Stimulated activated naive B cell treated with anti-CD40 and anti-IgM and Interleukin-4, amounts not matched to agents 10 μg/mL and 1 μg/mL and 100 μg/mL, for 72 hours (primary cell): ENCODE measurements around the gene PALS2.

ENCODE experiments used
- ATAC-seq, 2 donors: fragments of 150-1000 bp; cut with Tn5 transposase; replicated peaks; 2 replicates each; pipeline ENCODE4 v1.10.0; 2021; ENCODE audit warnings: moderate library complexity in 1 of 2
- DNase-seq: peaks from one replicate; pipeline ENCODE4 v3.0.0; 2021
- H3K27ac Mint-ChIP-seq: one replicate; pipeline ENCODE4 v1.8.0; 2022; ENCODE audit warnings: mild to moderate bottlenecking, mixed read lengths
- H3K27me3 Mint-ChIP-seq, 2 donors: one replicate each; pipeline ENCODE4 v1.8.0; 2022; ENCODE audit warnings: mixed read lengths in 2 of 2
- H3K36me3 Mint-ChIP-seq, 2 donors: one replicate each; pipeline ENCODE4 v1.8.0; 2022; ENCODE audit warnings: mixed read lengths in 2 of 2, mild to moderate bottlenecking in 1 of 2
- H3K4me1 Mint-ChIP-seq, 2 donors: one replicate each; pipeline ENCODE4 v1.8.0; 2022; ENCODE audit warnings: mixed read lengths in 2 of 2, mild to moderate bottlenecking in 1 of 2
- H3K4me3 Mint-ChIP-seq, 2 donors: one replicate each; pipeline ENCODE4 v1.8.0; 2022; ENCODE audit warnings: mild to moderate bottlenecking in 2 of 2, mixed read lengths in 2 of 2, moderate library complexity in 1 of 2
- H3K9me3 Mint-ChIP-seq, 2 donors: one replicate each; pipeline ENCODE4 v1.8.0; 2022; ENCODE audit warnings: mixed read lengths in 2 of 2, mild to moderate bottlenecking in 1 of 2

Gene PALS2

GRCh38 chr7:24572997-24573553 is at the start of gene PALS2:
TSS of gene PALS2 (plus strand) at chr7:24573452. CDS start at chr7:24623668, 50,216 bp downstream.
- Mint-ChIP-seq H3K4me3 (peak within 1 kb of the TSS; percentile 90 to 92), H3K27ac (peak within 1 kb of the TSS; percentile 86), H3K36me3 (peaks cover 0 to 1% of the 10 kb centered on the region in 2 donors), H3K9me3 (no peaks in the 10 kb centered on the region), H3K4me1 (peaks cover 17 to 32% of the 10 kb centered on the region in 2 donors), H3K27me3 (peaks cover 5 to 14% of the 10 kb centered on the region in 2 donors)
- ATAC-seq, result peak; percentile 65 to 70
- DNase-seq, result peak; percentile 68

DNA sequence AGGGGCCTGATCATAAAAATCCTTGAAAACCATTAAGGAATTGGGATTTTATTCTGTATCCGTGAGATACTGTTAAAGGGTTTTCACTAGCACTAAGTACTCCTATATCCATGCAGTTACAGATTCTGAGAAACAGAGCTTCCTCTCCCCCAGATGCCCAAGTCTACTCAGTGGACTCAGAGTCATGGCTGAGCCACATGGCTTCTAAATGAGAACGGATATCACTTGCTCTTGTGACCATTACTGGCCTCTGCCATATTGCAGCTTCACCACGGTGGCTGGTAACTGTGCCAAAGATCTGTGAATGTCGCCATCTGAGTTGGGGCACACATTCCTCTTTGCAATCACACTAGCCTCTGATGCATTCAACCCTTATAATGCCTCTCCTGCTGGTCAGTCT is 42.0 kb upstream of the PALS2 start:
- Mint-ChIP-seq H3K4me1 (peaks cover 3 to 7% of the 10 kb centered on the region in 2 donors), H3K9me3 (no peaks in the 10 kb centered on the region), H3K27me3 (no peaks in the 10 kb centered on the region), H3K27ac (no peak overlapping the region), H3K36me3 (no peaks in the 10 kb centered on the region), H3K4me3 (no peak overlapping the region)
- DNase-seq, result no peak
- no peak for ATAC-seq

DNA sequence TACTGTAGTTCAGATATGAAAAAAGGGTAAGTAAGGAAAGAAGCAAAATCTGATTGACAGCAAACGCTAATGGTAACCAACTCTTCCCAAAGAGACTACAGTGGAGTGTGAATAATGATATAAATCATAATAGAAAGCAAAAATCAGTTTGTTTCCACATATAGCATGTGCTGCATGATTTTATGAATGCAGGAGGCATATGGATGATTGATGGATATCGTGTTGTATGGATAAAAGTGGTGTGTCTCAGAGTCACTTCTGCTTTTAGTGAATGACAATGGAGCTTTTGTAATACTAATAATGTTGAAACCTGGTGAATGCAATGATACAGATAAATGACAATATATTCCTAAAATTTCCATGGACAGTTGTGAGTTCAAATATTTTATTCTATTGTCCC is 36.6 kb upstream of the PALS2 start:
- no peak for ATAC-seq
- Mint-ChIP-seq H3K36me3 (no peaks in the 10 kb centered on the region), H3K27ac (no peak overlapping the region)

GRCh38 chr7:24540956-24541355 is 32.3 kb upstream of the PALS2 start:
- DNase-seq, result no peak
- Mint-ChIP-seq H3K4me3 (no peak overlapping the region), H3K27ac (no peak overlapping the region), H3K4me1 (peaks cover 4 to 6% of the 10 kb centered on the region in 2 donors), H3K9me3 (no peaks in the 10 kb centered on the region), H3K36me3 (no peaks in the 10 kb centered on the region), H3K27me3 (peaks cover 0 to 6% of the 10 kb centered on the region in 2 donors)
- no peak for ATAC-seq

More for the DNA sequence above, 36.6 kb upstream of the PALS2 start:
- peaks cover 3 to 7% of the 10 kb centered on the region in 2 donors for H3K4me1 Mint-ChIP-seq
- H3K4me3 Mint-ChIP-seq, result no peak overlapping the region
- no peak for DNase-seq
- H3K9me3 Mint-ChIP-seq, result no peaks in the 10 kb centered on the region
- no peaks in the 10 kb centered on the region for H3K27me3 Mint-ChIP-seq

DNA sequence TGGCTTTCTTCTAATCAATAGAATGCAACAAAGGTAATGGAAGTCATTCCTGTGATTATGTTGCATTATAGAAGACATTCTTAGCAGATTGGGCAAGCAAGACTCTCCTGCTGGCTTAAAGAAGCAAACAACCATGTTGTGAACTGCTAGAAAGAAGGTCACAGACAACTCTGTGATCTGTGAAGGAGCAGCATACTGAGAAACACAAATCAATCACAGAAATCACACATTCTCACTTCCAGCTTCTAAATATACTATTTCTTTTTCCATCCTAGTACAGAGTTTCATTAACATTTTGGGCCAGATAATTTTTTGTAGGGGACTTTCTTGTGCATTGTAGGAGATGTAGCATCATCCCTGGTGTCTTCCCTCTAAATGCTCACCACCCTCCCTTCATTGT is 28.0 kb upstream of the PALS2 start:
- H3K27me3 Mint-ChIP-seq, result peaks cover 0 to 6% of the 10 kb centered on the region in 2 donors
- H3K4me3 Mint-ChIP-seq, result no peak overlapping the region
- H3K4me1 Mint-ChIP-seq, result peaks cover 4 to 6% of the 10 kb centered on the region in 2 donors
- no peak overlapping the region for H3K27ac Mint-ChIP-seq
- DNase-seq (no peak), ATAC-seq (peak; percentile 52 to 64)
- H3K9me3 Mint-ChIP-seq, result no peaks in the 10 kb centered on the region
- no peaks in the 10 kb centered on the region for H3K36me3 Mint-ChIP-seq

DNA sequence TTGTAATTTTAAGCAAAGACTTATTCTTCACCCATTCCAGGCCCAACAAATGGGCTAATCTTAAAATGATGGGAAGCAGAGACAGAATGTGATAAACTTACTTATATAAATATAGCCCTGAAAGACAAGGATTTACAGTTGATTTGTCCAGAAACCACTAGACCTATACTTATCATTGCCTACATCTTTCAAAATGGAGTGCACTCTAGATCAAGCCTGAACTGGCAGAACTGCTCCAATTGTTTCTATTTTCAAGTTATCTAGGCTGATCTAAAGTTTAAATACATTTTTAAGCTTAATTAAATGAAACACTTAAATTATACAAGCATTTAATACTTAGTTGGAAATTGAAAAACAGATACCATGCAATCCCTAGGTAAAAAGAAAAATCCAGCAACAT is 24.9 kb upstream of the PALS2 start:
- Mint-ChIP-seq H3K9me3 (no peaks in the 10 kb centered on the region), H3K4me3 (no peak overlapping the region), H3K27ac (no peak overlapping the region), H3K4me1 (peaks cover 4 to 6% of the 10 kb centered on the region in 2 donors), H3K36me3 (no peaks in the 10 kb centered on the region), H3K27me3 (peaks cover 0 to 6% of the 10 kb centered on the region in 2 donors)
- ATAC-seq (no peak), DNase-seq (no peak)

DNA sequence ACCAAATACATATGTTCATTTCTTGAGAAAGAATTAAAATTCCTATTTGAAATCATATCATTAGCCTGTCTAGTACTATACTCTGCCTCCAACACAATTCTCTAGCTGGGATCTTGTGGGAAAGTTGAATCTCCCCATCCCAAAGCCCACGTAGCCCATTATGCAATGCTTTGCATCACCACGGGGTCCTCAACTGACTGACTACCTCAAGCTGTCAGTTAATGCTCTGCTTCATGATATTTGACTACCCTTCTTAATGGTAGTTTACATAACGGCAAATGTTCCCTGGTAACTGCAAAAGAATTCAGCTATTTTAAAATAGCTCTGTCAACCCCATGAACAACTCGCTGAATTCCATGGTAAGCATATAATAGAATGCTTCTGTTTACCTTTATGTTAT is 23.3 kb upstream of the PALS2 start:
- Mint-ChIP-seq H3K4me3 (no peak overlapping the region), H3K27me3 (no peaks in the 10 kb centered on the region), H3K9me3 (no peaks in the 10 kb centered on the region), H3K4me1 (peaks cover 4 to 6% of the 10 kb centered on the region in 2 donors), H3K27ac (no peak overlapping the region), H3K36me3 (no peaks in the 10 kb centered on the region)
- ATAC-seq (no peak), DNase-seq (no peak)

DNA sequence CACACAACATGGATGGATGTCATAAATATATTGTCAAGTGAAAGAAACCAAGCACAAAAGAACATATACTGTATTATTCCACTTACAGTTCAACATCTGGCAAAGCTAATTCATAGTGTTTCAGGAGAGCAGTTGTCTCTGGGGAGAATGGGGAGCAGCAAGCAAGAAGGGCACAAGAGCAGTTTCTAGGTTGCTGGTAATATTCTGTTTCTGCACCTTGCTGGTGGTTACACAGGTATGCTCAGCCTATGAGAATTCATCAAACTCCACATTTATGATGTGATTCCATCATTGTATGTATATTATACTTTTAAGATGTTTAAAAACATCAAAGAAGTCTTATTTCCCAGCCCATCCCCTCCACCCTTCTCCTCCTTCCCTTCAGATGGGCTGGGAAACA is 18.1 kb upstream of the PALS2 start:
- H3K27ac Mint-ChIP-seq, result no peak overlapping the region
- H3K27me3 Mint-ChIP-seq, result no peaks in the 10 kb centered on the region
- H3K36me3 Mint-ChIP-seq, result no peaks in the 10 kb centered on the region
- DNase-seq (no peak), ATAC-seq (no peak)
- no peak overlapping the region for H3K4me3 Mint-ChIP-seq
- no peaks in the 10 kb centered on the region for H3K9me3 Mint-ChIP-seq
- H3K4me1 Mint-ChIP-seq, result no peaks in the 10 kb centered on the region

DNA sequence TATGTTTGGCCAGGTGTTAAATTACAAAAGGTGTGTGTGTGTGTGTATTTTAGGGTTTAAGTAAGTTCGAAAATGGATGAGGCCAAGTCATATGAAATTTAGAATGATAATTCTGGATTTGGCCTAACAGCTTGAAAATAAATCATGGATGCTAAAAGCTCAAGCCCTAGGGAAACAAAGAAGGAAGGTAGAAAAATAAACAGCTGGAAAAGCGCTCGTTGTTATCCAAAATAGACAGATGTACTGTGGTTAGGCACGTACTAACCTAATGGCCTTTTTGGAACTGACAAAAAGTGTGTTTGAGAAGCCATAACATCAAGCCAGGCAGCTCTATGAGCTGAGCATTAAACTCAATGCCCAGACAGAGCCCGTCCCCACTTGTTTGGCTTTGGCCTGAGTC is 17.5 kb upstream of the PALS2 start:
- no peaks in the 10 kb centered on the region for H3K4me1 Mint-ChIP-seq
- no peak overlapping the region for H3K4me3 Mint-ChIP-seq
- no peaks in the 10 kb centered on the region for H3K9me3 Mint-ChIP-seq
- H3K27me3 Mint-ChIP-seq, result no peaks in the 10 kb centered on the region
- no peak overlapping the region for H3K27ac Mint-ChIP-seq
- ATAC-seq (no peak), DNase-seq (no peak)
- H3K36me3 Mint-ChIP-seq, result no peaks in the 10 kb centered on the region

- no peaks in the 10 kb centered on the region for H3K27me3 Mint-ChIP-seq
- no peak for ATAC-seq
- H3K27ac Mint-ChIP-seq, result no peak overlapping the region
Observed at GRCh38 chr7:24560772-24561171, 12.5 kb upstream of the PALS2 start.

DNA sequence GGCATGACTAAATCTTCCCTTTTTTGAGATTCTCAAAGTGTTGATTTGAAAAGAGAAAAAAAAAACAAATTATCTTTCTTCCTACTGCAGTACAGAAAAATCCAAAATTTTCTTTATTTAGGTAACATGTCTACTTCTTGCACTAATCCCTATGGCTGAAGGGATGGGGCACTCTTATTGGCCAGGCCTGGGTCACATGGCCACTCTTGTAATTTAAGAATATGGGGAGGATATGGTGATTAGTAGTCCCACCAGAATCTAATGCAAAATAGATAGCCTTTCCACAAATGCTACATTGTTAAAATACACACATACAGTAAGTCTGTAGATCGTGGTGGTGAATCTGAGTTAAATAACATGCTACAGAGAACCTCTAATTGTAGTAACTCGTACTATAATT is 7.0 kb upstream of the PALS2 start:
- H3K4me1 Mint-ChIP-seq, result no peaks in the 10 kb centered on the region
- ATAC-seq (no peak), DNase-seq (no peak)
- H3K27ac Mint-ChIP-seq, result no peak overlapping the region
- H3K27me3 Mint-ChIP-seq, result peaks cover 5 to 9% of the 10 kb centered on the region in 2 donors
- H3K4me3 Mint-ChIP-seq, result no peak overlapping the region
- no peaks in the 10 kb centered on the region for H3K36me3 Mint-ChIP-seq
- no peaks in the 10 kb centered on the region for H3K9me3 Mint-ChIP-seq

More at GRCh38 chr7:24560772-24561171, 12.5 kb upstream of the PALS2 start:
- Mint-ChIP-seq H3K4me1 (no peaks in the 10 kb centered on the region), H3K9me3 (no peaks in the 10 kb centered on the region), H3K4me3 (no peak overlapping the region), H3K36me3 (no peaks in the 10 kb centered on the region)
- no peak for DNase-seq

- Mint-ChIP-seq H3K9me3 (no peaks in the 10 kb centered on the region), H3K4me1 (peaks cover 8 to 16% of the 10 kb centered on the region in 2 donors), H3K4me3 (no peak overlapping the region), H3K27ac (no peak overlapping the region), H3K27me3 (peaks cover 5 to 14% of the 10 kb centered on the region in 2 donors), H3K36me3 (peaks cover 0 to 1% of the 10 kb centered on the region in 2 donors)
- DNase-seq (no peak), ATAC-seq (no peak)
Observed at GRCh38 chr7:24570983-24571382, 2.3 kb upstream of the PALS2 start.

- ATAC-seq, result no peak
- DNase-seq, result no peak
- Mint-ChIP-seq H3K4me3 (peak overlapping the region; percentile 77 to 88), H3K4me1 (peaks cover 12 to 22% of the 10 kb centered on the region in 2 donors), H3K9me3 (no peaks in the 10 kb centered on the region), H3K27me3 (peaks cover 5 to 14% of the 10 kb centered on the region in 2 donors), H3K36me3 (peaks cover 0 to 1% of the 10 kb centered on the region in 2 donors), H3K27ac (peak overlapping the region; percentile 37)
Observed at GRCh38 chr7:24572016-24572392, 1.2 kb upstream of the PALS2 start.

GRCh38 chr7:24572393-24572996 is 757 bp upstream of the PALS2 start:
- peaks cover 5 to 14% of the 10 kb centered on the region in 2 donors for H3K27me3 Mint-ChIP-seq
- ATAC-seq (peak in 1 of 2 donors; percentile 40), DNase-seq (no peak)
- peak overlapping the region; percentile 72 for H3K27ac Mint-ChIP-seq
- peaks cover 14 to 26% of the 10 kb centered on the region in 2 donors for H3K4me1 Mint-ChIP-seq
- no peaks in the 10 kb centered on the region for H3K9me3 Mint-ChIP-seq
- H3K36me3 Mint-ChIP-seq, result peaks cover 0 to 1% of the 10 kb centered on the region in 2 donors
- H3K4me3 Mint-ChIP-seq, result peak overlapping the region; percentile 77 to 88
